Kidney epithelial cell (primary cell): ENCODE data around the gene PCDH17. TPM values are rescaled to one million over a fixed set of nuclear protein-coding genes. Genes with fewer than 3 reads are reported as not detected.

Experiments used
- DNase-seq: peaks from one replicate; pipeline ENCODE4 v3.0.0-alpha.2; 2010; ENCODE audit warnings: low read depth
- H3K27me3 ChIP-seq: 2 replicates; pipeline ENCODE4 v1.6.0; 2011; ENCODE audit warnings: low read length; ENCODE audit not compliant: control insufficient read depth, insufficient read depth
- H3K36me3 ChIP-seq: 2 replicates; pipeline ENCODE4 v1.5.1; 2011; ENCODE audit warnings: low read length; ENCODE audit not compliant: control insufficient read depth, insufficient read depth
- H3K4me3 ChIP-seq: 2 replicates; pipeline ENCODE4 v1.5.1; 2011; ENCODE audit warnings: low read depth, mild to moderate bottlenecking, control low read depth, low read length
- total RNA-seq: library from RNA; depleted of rRNA; stranded (reverse); fragments of >200 nt; gene quantifications from 2 replicates; pipeline ENCODE4 v1.2.3, GENCODE V29; 2015
- TF ChIP-seq, protein P1 (sequence below): IDR thresholded peaks from 2 replicates; pipeline ENCODE4 v1.5.1; 2011; ENCODE audit warnings: mild to moderate bottlenecking, moderate library complexity, low read length, control low read depth, inconsistent platforms; ENCODE audit not compliant: insufficient read depth, poor library complexity, severe bottlenecking

PCDH17 gene
- total RNA-seq, 1 donor from 2014 or later = 0.25 TPM

DNA sequence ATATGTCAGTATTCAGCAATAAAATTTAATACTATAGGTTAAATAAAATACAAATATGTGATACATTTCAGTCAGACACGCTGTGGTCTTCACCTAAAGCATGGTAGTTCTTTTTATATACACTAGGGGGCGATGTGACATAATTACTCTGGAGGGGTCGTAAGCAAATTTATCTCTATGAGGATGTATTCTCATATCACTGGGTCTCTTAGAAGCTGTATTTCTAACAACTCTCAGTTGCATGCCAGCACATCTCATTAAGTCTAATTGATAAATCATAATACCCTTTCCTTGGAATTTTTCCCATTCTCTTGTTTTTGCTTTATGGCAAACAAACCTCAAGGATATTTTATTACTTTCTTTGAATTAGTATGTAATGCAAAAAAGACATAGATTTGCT is 3.9 kb upstream of the PCDH17 start:
- Histone ChIP-seq H3K36me3 (no peaks in the 10 kb centered on the region), H3K27me3 (peaks cover 15% of the 10 kb centered on the region), H3K4me3 (no peak overlapping the region)
- no peak for DNase-seq
- TF ChIP-seq, protein P1, sequence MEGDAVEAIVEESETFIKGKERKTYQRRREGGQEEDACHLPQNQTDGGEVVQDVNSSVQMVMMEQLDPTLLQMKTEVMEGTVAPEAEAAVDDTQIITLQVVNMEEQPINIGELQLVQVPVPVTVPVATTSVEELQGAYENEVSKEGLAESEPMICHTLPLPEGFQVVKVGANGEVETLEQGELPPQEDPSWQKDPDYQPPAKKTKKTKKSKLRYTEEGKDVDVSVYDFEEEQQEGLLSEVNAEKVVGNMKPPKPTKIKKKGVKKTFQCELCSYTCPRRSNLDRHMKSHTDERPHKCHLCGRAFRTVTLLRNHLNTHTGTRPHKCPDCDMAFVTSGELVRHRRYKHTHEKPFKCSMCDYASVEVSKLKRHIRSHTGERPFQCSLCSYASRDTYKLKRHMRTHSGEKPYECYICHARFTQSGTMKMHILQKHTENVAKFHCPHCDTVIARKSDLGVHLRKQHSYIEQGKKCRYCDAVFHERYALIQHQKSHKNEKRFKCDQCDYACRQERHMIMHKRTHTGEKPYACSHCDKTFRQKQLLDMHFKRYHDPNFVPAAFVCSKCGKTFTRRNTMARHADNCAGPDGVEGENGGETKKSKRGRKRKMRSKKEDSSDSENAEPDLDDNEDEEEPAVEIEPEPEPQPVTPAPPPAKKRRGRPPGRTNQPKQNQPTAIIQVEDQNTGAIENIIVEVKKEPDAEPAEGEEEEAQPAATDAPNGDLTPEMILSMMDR = peak; percentile 58

- no peak for DNase-seq
- Histone ChIP-seq H3K27me3 (peaks cover 33% of the 10 kb centered on the region), H3K4me3 (peak overlapping the region; percentile 44), H3K36me3 (no peaks in the 10 kb centered on the region)
- TF ChIP-seq, protein P1 = no peak
Measured at GRCh38 chr13:57629391-57629804, 2.1 kb upstream of the PCDH17 start.

GRCh38 chr13:57629821-57630235 is 1.7 kb upstream of the PCDH17 start:
- Histone ChIP-seq H3K36me3 (no peaks in the 10 kb centered on the region), H3K4me3 (peak overlapping the region; percentile 44), H3K27me3 (peaks cover 37% of the 10 kb centered on the region)
- TF ChIP-seq, protein P1 = no peak
- peak; percentile 69 for DNase-seq

DNA sequence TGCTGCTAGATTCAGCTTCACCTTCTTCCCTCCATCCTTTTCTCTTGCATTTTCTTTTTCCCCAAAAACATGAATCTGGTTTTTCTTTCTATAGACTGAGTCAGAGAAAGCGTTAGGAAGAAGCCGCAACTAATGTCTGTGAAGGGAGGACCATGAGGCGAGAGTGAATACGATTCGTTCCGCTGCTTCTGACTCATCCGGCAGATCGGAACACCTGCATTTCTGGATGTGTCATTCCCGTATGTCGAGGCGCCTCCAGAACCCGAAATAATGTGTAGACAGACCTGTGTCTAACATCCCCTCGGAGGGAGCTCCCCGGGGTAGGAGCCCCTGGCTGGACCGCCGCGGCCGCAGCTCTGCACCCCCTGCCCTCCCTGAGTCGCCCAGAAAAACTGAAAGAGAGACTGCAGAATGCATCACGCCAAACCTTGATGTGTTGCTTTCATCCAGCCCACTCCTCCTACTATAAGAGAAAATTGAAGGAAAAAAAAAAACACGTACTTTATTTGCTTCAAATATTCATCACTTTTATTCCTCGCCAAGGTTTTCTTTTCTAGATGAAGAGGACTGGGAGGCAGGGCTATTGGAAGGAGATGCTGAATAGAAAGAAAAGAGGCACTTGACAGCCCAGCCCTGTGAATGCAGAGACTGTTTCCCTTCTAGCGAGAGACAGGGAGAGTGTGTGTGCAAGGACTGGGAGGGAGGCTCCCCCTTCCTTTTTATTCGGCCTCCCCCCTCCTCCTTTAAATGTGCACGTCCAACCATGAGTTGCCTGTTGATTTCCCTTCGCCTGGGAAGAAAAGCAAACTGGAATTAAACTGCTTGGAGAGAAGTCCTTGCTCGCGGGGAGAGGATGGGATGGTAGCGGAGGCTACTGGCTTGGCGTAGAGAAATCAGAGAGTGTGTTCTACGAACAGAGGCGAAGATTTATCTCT is 616 bp upstream of the PCDH17 start:
- TF ChIP-seq, protein P1 = no peak
- DNase-seq = peak; percentile 58
- H3K4me3 ChIP-seq = peak overlapping the region; percentile 44
- peaks cover 39% of the 10 kb centered on the region for H3K27me3 ChIP-seq
- H3K36me3 ChIP-seq = no peaks in the 10 kb centered on the region

DNA sequence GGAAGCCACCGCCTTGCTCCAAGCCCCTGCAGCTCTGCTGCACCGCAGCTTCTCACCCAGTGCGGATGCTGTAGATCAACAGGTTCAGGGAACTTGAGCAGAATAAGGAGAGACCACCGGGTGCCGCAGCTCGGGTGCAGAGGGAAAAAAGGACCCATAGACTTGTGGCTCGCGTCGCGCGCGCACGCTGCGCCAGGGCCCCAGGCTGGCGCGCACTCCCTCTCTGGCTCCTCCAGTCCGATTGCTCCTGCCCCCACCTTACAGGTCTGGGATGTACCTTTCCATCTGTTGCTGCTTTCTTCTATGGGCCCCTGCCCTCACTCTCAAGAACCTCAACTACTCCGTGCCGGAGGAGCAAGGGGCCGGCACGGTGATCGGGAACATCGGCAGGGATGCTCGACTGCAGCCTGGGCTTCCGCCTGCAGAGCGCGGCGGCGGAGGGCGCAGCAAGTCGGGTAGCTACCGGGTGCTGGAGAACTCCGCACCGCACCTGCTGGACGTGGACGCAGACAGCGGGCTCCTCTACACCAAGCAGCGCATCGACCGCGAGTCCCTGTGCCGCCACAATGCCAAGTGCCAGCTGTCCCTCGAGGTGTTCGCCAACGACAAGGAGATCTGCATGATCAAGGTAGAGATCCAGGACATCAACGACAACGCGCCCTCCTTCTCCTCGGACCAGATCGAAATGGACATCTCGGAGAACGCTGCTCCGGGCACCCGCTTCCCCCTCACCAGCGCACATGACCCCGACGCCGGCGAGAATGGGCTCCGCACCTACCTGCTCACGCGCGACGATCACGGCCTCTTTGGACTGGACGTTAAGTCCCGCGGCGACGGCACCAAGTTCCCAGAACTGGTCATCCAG is 964 bp downstream of the PCDH17 start:
- TF ChIP-seq, protein P1 = no peak
- no peak for DNase-seq
- peak overlapping the region; percentile 44 for H3K4me3 ChIP-seq
- H3K36me3 ChIP-seq = no peaks in the 10 kb centered on the region
- H3K27me3 ChIP-seq = peaks cover 39% of the 10 kb centered on the region
